Vagina (tissue), 2 donors: ENCODE data around the gene SLC25A24.
"Not testable (repeated sequence)": the region's sequence is repeated elsewhere in the genome, so short reads cannot be mapped to it uniquely, and the experiment has no call there.

Source experiments
- POLR2A ChIP-seq, 2 donors: fragments of 450-650 bp; IDR thresholded peaks; one replicate each; pipeline ENCODE4 v1.6.1; 2017; ENCODE audit warnings: antibody characterized with exemption in 2 of 2, mild to moderate bottlenecking in 2 of 2, moderate library complexity in 2 of 2
- POLR2AphosphoS5 ChIP-seq, 2 donors: sonication (generic); formaldehyde crosslinking; IDR thresholded peaks; one replicate each; pipeline ENCODE4 v1.9.0; 2017; ENCODE audit warnings: antibody characterized with exemption in 2 of 2, mild to moderate bottlenecking in 2 of 2, low read depth in 1 of 2; ENCODE audit not compliant: insufficient read depth in 1 of 2
- TF ChIP-seq, protein P1 (sequence below), 3 experiments: fragments of 450-650 bp in 2 of 3; fragments of 200-600 bp in 1 of 3; sonication (generic) in 1 of 3; IDR thresholded peaks; one replicate each; pipeline ENCODE4 v1.5.1; 2017 to 2019; ENCODE audit warnings: antibody characterized with exemption in 3 of 3, mild to moderate bottlenecking in 2 of 3, moderate library complexity in 2 of 3

DNA sequence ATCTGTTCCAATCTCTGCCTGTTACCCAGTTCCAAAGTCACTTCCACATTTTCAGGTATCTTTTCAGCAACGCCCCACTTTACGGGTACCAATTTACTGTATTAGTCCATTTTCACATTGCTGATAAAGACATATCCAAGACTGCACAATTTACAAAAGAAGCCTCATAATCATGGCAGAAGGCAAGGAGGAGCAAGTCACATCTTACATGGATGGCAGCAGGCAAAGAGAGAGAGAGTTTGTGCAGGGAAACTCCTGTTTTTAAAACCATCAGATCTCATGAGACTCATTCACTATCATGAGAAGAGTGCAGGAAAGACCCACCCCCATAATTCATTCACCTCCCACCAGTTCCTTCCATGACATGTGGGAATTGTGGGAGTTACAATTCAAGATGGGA, 67.0 kb downstream of the SLC25A24 start:
- TF ChIP-seq, protein P1, sequence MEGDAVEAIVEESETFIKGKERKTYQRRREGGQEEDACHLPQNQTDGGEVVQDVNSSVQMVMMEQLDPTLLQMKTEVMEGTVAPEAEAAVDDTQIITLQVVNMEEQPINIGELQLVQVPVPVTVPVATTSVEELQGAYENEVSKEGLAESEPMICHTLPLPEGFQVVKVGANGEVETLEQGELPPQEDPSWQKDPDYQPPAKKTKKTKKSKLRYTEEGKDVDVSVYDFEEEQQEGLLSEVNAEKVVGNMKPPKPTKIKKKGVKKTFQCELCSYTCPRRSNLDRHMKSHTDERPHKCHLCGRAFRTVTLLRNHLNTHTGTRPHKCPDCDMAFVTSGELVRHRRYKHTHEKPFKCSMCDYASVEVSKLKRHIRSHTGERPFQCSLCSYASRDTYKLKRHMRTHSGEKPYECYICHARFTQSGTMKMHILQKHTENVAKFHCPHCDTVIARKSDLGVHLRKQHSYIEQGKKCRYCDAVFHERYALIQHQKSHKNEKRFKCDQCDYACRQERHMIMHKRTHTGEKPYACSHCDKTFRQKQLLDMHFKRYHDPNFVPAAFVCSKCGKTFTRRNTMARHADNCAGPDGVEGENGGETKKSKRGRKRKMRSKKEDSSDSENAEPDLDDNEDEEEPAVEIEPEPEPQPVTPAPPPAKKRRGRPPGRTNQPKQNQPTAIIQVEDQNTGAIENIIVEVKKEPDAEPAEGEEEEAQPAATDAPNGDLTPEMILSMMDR (IDR thresholded peaks at IDR 0.05) = not testable (repeated sequence)
- not testable (repeated sequence) for TF ChIP-seq POLR2AphosphoS5 (IDR thresholded peaks at IDR 0.05; ENCODE audit: insufficient read depth in 1 of 2, low read depth in 1 of 2); POLR2A (IDR thresholded peaks at IDR 0.05)
